H1 (cell line): ENCODE data around the gene RHOH.

ENCODE experiments used
- HDAC2 ChIP-seq, 2 experiments: fragments of 300-600 bp in 1 of 2; sonication (generic) in 1 of 2; IDR thresholded peaks; 2 replicates each; pipeline ENCODE4 v1.6.1; 2011 to 2012; ENCODE audit warnings: low read depth in 2 of 2, low read length in 2 of 2, mild to moderate bottlenecking in 2 of 2, moderate library complexity in 2 of 2, borderline replicate concordance in 1 of 2, inconsistent platforms in 1 of 2
- POLR2A ChIP-seq, 2 experiments: IDR thresholded peaks; 1 replicate in 1 of 2; 2 replicates in 1 of 2; pipeline ENCODE4 v1.6.1; 2011; ENCODE audit warnings: low read depth in 2 of 2, low read length in 2 of 2, mild to moderate bottlenecking in 2 of 2; ENCODE audit errors: control extremely low read depth in 1 of 2
- SP2 ChIP-seq: IDR thresholded peaks from 2 replicates; pipeline ENCODE4 v1.6.1; 2012; ENCODE audit warnings: mild to moderate bottlenecking, low read length, inconsistent platforms
- USF2 ChIP-seq: IDR thresholded peaks from 2 replicates; pipeline ENCODE4 v1.6.1; 2011; ENCODE audit warnings: low read length, improper control_type of control experiment
- TF ChIP-seq, protein P1 (sequence below), 3 experiments: IDR thresholded peaks; 1 replicate in 2 of 3; 2 replicates in 1 of 3; pipeline versions ENCODE4 v1.5.1 to v1.6.1; 2011; ENCODE audit warnings: low read length in 3 of 3, mild to moderate bottlenecking in 3 of 3, inconsistent platforms in 2 of 3, low read depth in 1 of 3, moderate library complexity in 1 of 3; ENCODE audit not compliant: insufficient read depth in 1 of 3; ENCODE audit errors: control extremely low read depth in 1 of 3

DNA sequence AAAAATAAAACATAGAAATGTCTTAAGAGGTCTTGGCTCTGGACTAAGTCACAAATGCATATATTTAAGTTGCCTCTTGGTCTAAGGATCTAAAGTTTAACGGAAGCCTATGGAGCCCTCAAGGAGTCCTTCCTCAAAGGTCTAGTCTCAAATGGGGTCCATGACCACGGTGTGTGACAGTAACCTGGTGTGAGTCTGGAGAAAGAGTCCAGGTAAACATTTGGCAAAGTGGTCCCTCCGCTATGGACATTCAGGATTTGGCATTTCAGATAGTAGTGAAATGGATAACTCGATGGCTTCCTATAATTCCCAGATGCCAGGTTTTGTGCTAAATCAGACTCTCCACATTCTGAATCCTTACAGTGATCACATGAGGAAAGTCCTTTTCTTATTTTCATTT lies 44.2 kb downstream of the RHOH start:
- TF ChIP-seq SP2, result no peak
- no peak for TF ChIP-seq USF2
- no peak for TF ChIP-seq HDAC2 (IDR thresholded peaks at IDR 0.05; ENCODE audit: borderline replicate concordance in 1 of 2, low read depth in 2 of 2, low read length in 2 of 2)
- TF ChIP-seq POLR2A (IDR thresholded peaks at IDR 0.05; ENCODE audit: control extremely low read depth in 1 of 2, low read depth in 2 of 2, low read length in 2 of 2), result no peak
- TF ChIP-seq, protein P1, sequence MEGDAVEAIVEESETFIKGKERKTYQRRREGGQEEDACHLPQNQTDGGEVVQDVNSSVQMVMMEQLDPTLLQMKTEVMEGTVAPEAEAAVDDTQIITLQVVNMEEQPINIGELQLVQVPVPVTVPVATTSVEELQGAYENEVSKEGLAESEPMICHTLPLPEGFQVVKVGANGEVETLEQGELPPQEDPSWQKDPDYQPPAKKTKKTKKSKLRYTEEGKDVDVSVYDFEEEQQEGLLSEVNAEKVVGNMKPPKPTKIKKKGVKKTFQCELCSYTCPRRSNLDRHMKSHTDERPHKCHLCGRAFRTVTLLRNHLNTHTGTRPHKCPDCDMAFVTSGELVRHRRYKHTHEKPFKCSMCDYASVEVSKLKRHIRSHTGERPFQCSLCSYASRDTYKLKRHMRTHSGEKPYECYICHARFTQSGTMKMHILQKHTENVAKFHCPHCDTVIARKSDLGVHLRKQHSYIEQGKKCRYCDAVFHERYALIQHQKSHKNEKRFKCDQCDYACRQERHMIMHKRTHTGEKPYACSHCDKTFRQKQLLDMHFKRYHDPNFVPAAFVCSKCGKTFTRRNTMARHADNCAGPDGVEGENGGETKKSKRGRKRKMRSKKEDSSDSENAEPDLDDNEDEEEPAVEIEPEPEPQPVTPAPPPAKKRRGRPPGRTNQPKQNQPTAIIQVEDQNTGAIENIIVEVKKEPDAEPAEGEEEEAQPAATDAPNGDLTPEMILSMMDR (IDR thresholded peaks at IDR 0.05; ENCODE audit: control extremely low read depth in 1 of 3, insufficient read depth in 1 of 3, low read depth in 1 of 3, low read length in 3 of 3), result no peak
